ENCODE data around the gene ZC3HAV1.

- no peak for TF ChIP-seq CTCF (conservative IDR thresholded peaks at IDR 0.05; ENCODE audit: low read length)
- no peak for TF ChIP-seq EZH2phosphoT487 (IDR thresholded peaks at IDR 0.05; ENCODE audit: borderline replicate concordance, low read depth, low read length)
Observed at GRCh38 chr7:139132887-139133286, 23.4 kb upstream of the ZC3HAV1 start.

All from OCI-LY7 (cell line).